Sigmoid colon (tissue), 7 donors: ENCODE results near the gene ITPRIPL2. TPM values are rescaled to one million over a fixed set of nuclear protein-coding genes. Genes with fewer than 3 reads are reported as not detected.

Source experiments
- DNase-seq: peaks from one replicate; pipeline ENCODE4 v3.0.0-alpha.2; 2019
- H3K27ac ChIP-seq, 4 donors: fragments of 200-600 bp; sonication (generic); one replicate each; pipeline ENCODE4 v1.5.1; 2016 to 2019; ENCODE audit warnings: mild to moderate bottlenecking in 1 of 4
- H3K27me3 ChIP-seq, 3 donors: fragments of 200-600 bp; sonication (generic); one replicate each; pipeline ENCODE4 v1.5.1; 2019; ENCODE audit warnings: mild to moderate bottlenecking in 1 of 3
- H3K36me3 ChIP-seq, 4 donors: fragments of 200-600 bp; sonication (generic); one replicate each; pipeline ENCODE4 v1.5.1; 2016 to 2019
- H3K4me1 ChIP-seq, 4 donors: fragments of 200-600 bp; sonication (generic); one replicate each; pipeline ENCODE4 v1.5.1; 2017 to 2019
- H3K4me3 ChIP-seq, 4 donors: fragments of 200-600 bp; sonication (generic); one replicate each; pipeline ENCODE4 v1.5.1; 2017 to 2019; ENCODE audit warnings: mild to moderate bottlenecking in 2 of 4, moderate library complexity in 1 of 4
- H3K9me3 ChIP-seq, 4 donors: fragments of 200-600 bp in 3 of 4; sonication (generic) in 3 of 4; one replicate each; pipeline versions ENCODE4 v1.5.1 to v1.6.1; 2013 to 2019
- EP300 ChIP-seq, 4 donors: sonication (generic); formaldehyde crosslinking; IDR thresholded peaks; one replicate each; pipeline ENCODE4 v1.6.1; 2017; ENCODE audit warnings: antibody characterized with exemption in 4 of 4
- POLR2A ChIP-seq, 2 donors: fragments of 450-650 bp; IDR thresholded peaks; one replicate each; pipeline ENCODE4 v1.6.1; 2016; ENCODE audit warnings: antibody characterized with exemption in 2 of 2, mild to moderate bottlenecking in 2 of 2, moderate library complexity in 2 of 2
- POLR2AphosphoS5 ChIP-seq, 4 donors: sonication (generic); formaldehyde crosslinking; IDR thresholded peaks; one replicate each; pipeline ENCODE4 v1.6.1; 2017; ENCODE audit warnings: antibody characterized with exemption in 4 of 4
- WGBS, 2 donors: extraction: QIAGEN DNeasy Blood & Tissue Kit; methylation state at CpG; one replicate each; pipeline ENCODE4 v1.1.7; 2013; 5-methylcytosine and 5-hydroxymethylcytosine counted together
- intact Hi-C: fragments of 100-400 bp; cut with DNase I; formaldehyde crosslinking; loops from one replicate; pipeline ENCODE4 v1.15.1; 2023
- polyA plus RNA-seq, 3 donors: library from polyadenylated mRNA; stranded (reverse); fragments of 200-250 nt; gene quantifications; one replicate each; pipeline ENCODE4 v1.2.3, GENCODE V29; 2013
- total RNA-seq, 4 donors: library from RNA; depleted of rRNA; stranded (reverse); fragments of >200 nt; gene quantifications; one replicate each; pipeline ENCODE4 v1.1.0, GENCODE V29; 2016
- TF ChIP-seq, protein P1 (sequence below), 4 experiments: fragments of 450-650 bp in 3 of 4; fragments of 200-600 bp in 1 of 4; IDR thresholded peaks; one replicate each; pipeline ENCODE4 v1.5.1; 2016 to 2019; ENCODE audit warnings: antibody characterized with exemption in 4 of 4, mild to moderate bottlenecking in 3 of 4, moderate library complexity in 2 of 4
- donor health status: healthy with polysubstance abuse.
- donor health status: Bipolar disorder and iron deficiency.
- donor health status: healthy.

ITPRIPL2 gene
- total and polyA plus RNA-seq, 7 donors, result 5.5 to 61.6 (median 28.1) TPM

DNA sequence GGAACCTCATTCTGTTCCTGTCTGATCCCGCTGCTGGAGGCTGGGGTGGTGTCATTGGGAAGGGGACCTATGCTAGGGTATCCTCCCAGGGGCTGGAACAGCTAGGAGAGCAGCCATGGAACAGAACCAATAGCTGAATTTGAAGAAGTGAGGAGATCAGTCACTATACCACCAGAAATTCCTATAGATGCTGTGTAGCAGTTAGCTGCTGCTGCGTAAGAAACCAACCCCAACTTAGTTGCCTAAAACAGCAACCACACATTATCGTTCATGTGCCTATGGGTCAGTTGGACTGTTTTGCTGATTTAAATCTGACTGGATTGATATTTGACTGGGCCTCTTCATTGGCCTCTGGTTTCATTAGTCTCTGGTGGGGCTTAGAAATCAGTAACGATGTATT lies 33.9 kb downstream of the ITPRIPL2 start:
- H3K36me3 ChIP-seq, result no peaks in the 10 kb centered on the region
- H3K9me3 ChIP-seq, result peaks cover 0 to 5% (median 2%) of the 10 kb centered on the region in 4 donors
- H3K27me3 ChIP-seq, result no peaks in the 10 kb centered on the region
- H3K4me1 ChIP-seq, result no peaks in the 10 kb centered on the region
- H3K4me3 ChIP-seq, result no peak overlapping the region
- no peak for DNase-seq
- intact Hi-C loops, result no loop called here
- TF ChIP-seq, protein P1, sequence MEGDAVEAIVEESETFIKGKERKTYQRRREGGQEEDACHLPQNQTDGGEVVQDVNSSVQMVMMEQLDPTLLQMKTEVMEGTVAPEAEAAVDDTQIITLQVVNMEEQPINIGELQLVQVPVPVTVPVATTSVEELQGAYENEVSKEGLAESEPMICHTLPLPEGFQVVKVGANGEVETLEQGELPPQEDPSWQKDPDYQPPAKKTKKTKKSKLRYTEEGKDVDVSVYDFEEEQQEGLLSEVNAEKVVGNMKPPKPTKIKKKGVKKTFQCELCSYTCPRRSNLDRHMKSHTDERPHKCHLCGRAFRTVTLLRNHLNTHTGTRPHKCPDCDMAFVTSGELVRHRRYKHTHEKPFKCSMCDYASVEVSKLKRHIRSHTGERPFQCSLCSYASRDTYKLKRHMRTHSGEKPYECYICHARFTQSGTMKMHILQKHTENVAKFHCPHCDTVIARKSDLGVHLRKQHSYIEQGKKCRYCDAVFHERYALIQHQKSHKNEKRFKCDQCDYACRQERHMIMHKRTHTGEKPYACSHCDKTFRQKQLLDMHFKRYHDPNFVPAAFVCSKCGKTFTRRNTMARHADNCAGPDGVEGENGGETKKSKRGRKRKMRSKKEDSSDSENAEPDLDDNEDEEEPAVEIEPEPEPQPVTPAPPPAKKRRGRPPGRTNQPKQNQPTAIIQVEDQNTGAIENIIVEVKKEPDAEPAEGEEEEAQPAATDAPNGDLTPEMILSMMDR (IDR thresholded peaks at IDR 0.05), result no peak
- TF ChIP-seq POLR2AphosphoS5 (IDR thresholded peaks at IDR 0.05) (no peak), EP300 (IDR thresholded peaks at IDR 0.05) (no peak), POLR2A (IDR thresholded peaks at IDR 0.05) (no peak)
- WGBS, 2 donors, result 97 to 98% methylated on average over 4 of the region's 4 CpGs
- no peak overlapping the region for H3K27ac ChIP-seq

DNA sequence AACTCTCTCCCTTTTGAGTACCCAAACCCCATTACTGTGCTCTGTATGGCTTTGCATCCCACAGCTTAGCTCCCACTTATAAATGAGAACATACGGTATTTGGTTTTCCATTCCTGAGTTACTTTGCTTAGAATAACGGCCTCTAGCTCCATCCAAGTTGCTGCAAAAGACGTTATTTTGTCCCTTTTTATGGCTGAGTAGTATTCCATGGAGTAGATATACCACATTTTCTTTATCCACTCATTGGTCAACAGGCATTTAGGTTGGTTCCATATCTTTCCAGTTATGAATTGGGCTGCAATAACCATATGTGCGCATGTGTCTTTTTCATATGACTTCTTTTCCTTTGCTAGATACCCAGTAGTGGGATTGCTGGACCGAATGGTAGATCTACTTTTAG lies 34.4 kb downstream of the ITPRIPL2 start:
- TF ChIP-seq EP300 (IDR thresholded peaks at IDR 0.05) (no peak), POLR2A (IDR thresholded peaks at IDR 0.05) (no peak), POLR2AphosphoS5 (IDR thresholded peaks at IDR 0.05) (no peak)
- Histone ChIP-seq H3K4me3 (no peak overlapping the region), H3K27me3 (no peaks in the 10 kb centered on the region), H3K27ac (no peak overlapping the region), H3K9me3 (peaks cover 0 to 5% (median 2%) of the 10 kb centered on the region in 4 donors), H3K36me3 (no peaks in the 10 kb centered on the region), H3K4me1 (no peaks in the 10 kb centered on the region)
- no peak for DNase-seq
- intact Hi-C loops, result no loop called here
- WGBS, 2 donors, result 93 to 95% methylated on average over 5 of the region's 5 CpGs

DNA sequence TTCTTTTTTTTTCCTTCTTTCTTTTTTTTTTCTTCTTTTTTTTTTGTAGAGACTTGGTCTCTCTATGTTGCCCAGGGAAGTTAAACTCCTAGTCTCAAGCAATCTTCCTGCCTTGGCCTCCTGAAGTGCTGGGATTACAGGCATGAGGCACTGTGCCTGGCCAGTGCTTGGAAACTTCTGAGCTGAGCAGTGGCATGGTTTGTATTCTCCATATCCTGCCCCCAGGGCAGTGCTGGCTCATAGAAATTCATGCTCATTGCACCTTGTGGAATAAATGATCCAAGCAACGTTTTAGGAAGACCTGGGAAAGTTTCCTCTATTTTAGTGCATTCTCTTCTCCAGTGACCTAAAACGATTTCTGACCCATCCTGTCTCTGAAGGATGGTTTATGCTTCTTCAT lies 37.5 kb downstream of the ITPRIPL2 start:
- peaks cover 0 to 5% (median 2%) of the 10 kb centered on the region in 4 donors for H3K9me3 ChIP-seq
- DNase-seq, result no peak
- TF ChIP-seq POLR2AphosphoS5 (IDR thresholded peaks at IDR 0.05), result no peak
- TF ChIP-seq EP300 (IDR thresholded peaks at IDR 0.05), result no peak
- TF ChIP-seq, protein P1 (IDR thresholded peaks at IDR 0.05), result no peak
- TF ChIP-seq POLR2A (IDR thresholded peaks at IDR 0.05), result no peak
- no peak overlapping the region for H3K27ac ChIP-seq
- no peaks in the 10 kb centered on the region for H3K36me3 ChIP-seq
- no peak overlapping the region for H3K4me3 ChIP-seq
- intact Hi-C loops, result no loop called here
- H3K27me3 ChIP-seq, result no peaks in the 10 kb centered on the region
- 70 to 78% methylated on average over 2 of the region's 2 CpGs for WGBS, 2 donors
- no peaks in the 10 kb centered on the region for H3K4me1 ChIP-seq

DNA sequence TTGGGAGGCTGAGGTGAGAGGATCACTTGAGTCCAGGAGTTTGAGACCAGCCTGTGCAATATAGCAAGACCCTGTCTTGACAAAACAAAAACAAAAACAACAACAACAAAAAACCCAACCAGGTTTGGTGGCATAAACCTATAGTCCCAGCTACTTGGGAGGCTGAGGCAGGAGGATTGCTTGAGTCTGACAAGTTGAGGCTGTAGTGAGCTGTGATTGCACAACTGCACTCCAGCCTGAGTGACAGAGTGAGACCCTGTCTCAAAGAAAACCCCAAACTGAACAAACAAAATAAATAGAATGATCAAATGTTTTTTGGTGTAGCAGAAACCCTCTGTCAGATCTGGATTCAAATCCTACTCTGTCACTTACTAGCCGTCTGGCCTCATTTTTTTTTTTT lies 38.3 kb downstream of the ITPRIPL2 start:
- 91 to 94% methylated on average over 1 of the region's 1 CpG for WGBS, 2 donors
- H3K27ac ChIP-seq, result no peak overlapping the region
- peaks cover 0 to 5% (median 2%) of the 10 kb centered on the region in 4 donors for H3K9me3 ChIP-seq
- TF ChIP-seq POLR2AphosphoS5 (IDR thresholded peaks at IDR 0.05), result no peak
- TF ChIP-seq, protein P1 (IDR thresholded peaks at IDR 0.05), result no peak
- no peak for TF ChIP-seq EP300 (IDR thresholded peaks at IDR 0.05)
- no peak for TF ChIP-seq POLR2A (IDR thresholded peaks at IDR 0.05)
- intact Hi-C loops, result no loop called here
- DNase-seq, result no peak
- no peaks in the 10 kb centered on the region for H3K27me3 ChIP-seq
- no peaks in the 10 kb centered on the region for H3K36me3 ChIP-seq
- no peak overlapping the region for H3K4me3 ChIP-seq
- no peaks in the 10 kb centered on the region for H3K4me1 ChIP-seq

DNA sequence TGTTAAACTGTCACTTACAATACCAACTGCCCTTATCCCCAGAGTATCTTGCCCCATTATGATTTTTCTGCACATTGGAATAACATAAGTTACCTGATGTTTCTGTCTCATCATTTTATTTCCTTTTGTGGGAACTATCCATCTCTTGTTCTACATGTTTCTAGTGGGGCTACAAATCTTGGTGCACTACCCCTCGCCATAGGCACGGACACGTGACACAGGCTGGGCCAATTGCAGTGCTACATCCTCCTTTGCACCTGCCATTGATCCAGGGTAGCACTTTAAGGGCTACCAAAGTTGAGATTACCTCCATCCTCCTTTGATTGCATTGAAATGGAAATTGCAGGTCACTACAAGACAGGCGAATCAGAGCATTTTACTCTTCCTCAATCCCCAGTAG lies 40.1 kb downstream of the ITPRIPL2 start:
- WGBS, 2 donors, result 70 to 85% methylated on average over 4 of the region's 4 CpGs
- Histone ChIP-seq H3K4me3 (no peak overlapping the region), H3K27me3 (no peaks in the 10 kb centered on the region), H3K27ac (no peak overlapping the region), H3K9me3 (no peaks in the 10 kb centered on the region), H3K4me1 (no peaks in the 10 kb centered on the region), H3K36me3 (no peaks in the 10 kb centered on the region)
- intact Hi-C loops, result no loop called here
- no peak for TF ChIP-seq POLR2A (IDR thresholded peaks at IDR 0.05)
- TF ChIP-seq, protein P1 (IDR thresholded peaks at IDR 0.05), result no peak
- TF ChIP-seq EP300 (IDR thresholded peaks at IDR 0.05), result no peak
- no peak for TF ChIP-seq POLR2AphosphoS5 (IDR thresholded peaks at IDR 0.05)
- DNase-seq, result no peak
